SU-DHL-6 (cell line): ENCODE results near the gene AQP5.

Experiments
- EZH2phosphoT487 ChIP-seq: fragments of 200-600 bp; sonication (generic), shearing (Covaris generic); conservative IDR thresholded peaks from 2 replicates; pipeline ENCODE4 v1.6.1; 2018; ENCODE audit warnings: mild to moderate bottlenecking, antibody characterized with exemption, low read length, moderate library complexity, mixed read lengths
- TF ChIP-seq, protein P1 (sequence below): fragments of 200-600 bp; sonication (generic); IDR thresholded peaks from one replicate; pipeline ENCODE4 v1.5.1; 2017; ENCODE audit warnings: antibody characterized with exemption, mild to moderate bottlenecking, low read length, moderate library complexity; ENCODE audit not compliant: insufficient read depth, poor library complexity, severe bottlenecking

DNA sequence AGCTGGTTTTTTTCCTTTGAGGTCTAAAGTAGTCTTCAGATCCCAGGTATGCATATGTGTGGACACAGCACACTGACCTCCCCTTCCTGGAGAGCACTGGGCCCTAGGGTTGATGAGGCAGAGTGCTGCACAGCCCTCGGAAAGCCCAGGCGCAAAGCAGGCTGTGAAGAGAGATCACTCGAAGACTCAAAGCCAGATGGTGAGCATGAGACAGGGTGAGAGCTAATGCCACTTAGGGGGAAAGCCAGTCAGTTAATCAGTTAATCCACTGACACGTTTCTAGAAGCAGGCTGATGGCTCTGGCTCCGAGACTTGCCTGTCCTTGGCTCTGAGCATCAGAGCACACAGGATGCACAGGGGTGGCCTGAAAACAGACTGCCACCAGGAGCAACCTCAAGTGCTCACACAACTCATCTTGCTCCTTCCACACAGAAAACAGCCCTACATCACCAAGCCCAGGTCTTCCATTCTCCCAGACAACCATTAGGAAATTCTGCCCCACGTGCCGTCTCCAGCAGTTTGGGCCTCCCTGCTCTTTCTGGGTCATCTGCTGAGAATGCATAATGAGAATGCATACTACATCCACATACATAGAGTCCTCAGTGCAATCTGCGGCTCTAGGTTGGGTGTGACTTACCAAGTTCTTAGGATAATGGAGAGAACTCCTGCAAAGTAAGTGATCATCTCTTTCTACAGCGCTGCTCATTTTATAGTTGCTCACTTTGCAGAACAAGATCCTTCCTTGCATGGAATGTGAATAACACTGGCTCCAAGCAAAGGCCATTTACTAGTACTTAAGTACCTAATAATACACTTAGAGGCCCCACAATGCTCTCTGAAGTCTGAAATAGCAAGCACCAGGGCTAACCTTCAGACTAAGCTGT is 23.0 kb downstream of the AQP5 start:
- TF ChIP-seq, protein P1, sequence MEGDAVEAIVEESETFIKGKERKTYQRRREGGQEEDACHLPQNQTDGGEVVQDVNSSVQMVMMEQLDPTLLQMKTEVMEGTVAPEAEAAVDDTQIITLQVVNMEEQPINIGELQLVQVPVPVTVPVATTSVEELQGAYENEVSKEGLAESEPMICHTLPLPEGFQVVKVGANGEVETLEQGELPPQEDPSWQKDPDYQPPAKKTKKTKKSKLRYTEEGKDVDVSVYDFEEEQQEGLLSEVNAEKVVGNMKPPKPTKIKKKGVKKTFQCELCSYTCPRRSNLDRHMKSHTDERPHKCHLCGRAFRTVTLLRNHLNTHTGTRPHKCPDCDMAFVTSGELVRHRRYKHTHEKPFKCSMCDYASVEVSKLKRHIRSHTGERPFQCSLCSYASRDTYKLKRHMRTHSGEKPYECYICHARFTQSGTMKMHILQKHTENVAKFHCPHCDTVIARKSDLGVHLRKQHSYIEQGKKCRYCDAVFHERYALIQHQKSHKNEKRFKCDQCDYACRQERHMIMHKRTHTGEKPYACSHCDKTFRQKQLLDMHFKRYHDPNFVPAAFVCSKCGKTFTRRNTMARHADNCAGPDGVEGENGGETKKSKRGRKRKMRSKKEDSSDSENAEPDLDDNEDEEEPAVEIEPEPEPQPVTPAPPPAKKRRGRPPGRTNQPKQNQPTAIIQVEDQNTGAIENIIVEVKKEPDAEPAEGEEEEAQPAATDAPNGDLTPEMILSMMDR, result no peak
- no peak for TF ChIP-seq EZH2phosphoT487
